GM12878 (cell line): ENCODE results near the gene EMID1. TPM values are rescaled to one million over a fixed set of nuclear protein-coding genes. Genes with fewer than 3 reads are reported as not detected.
A peak's percentile ranks its signal among the peaks of the same experiment; 100 is the strongest.

Experiments
- ATAC-seq: fragments of 200-7000 bp; cut with Tn5 transposase; 3 replicates; pipeline ENCODE4 v1.9.1; 2020; ENCODE audit warnings: mild to moderate bottlenecking, moderate library complexity
- BruUV-seq: library from RNA; stranded (reverse); fragments of 400-500 nt; replicated peaks from 2 replicates; lab custom pipeline; 2021; lab: Mats Ljungman, UMichigan
- CTCF ChIA-PET: fragments of 300-600 bp; sonication (Branson Sonifier 250); formaldehyde crosslinking; extraction: SDS; loops from one replicate; lab custom pipeline; 2021; ENCODE audit warnings: inconsistent platforms; lab: Yijun Ruan, JAX
- POLR2A ChIA-PET: fragments of 350-600 bp; formaldehyde crosslinking; extraction: SDS; loops from one replicate; lab custom pipeline; 2021; ENCODE audit warnings: inconsistent platforms; lab: Charles Lee
- RAD21 ChIA-PET: fragments of 300-600 bp; sonication (Branson Sonifier 250); formaldehyde crosslinking; loops from one replicate; lab custom pipeline; 2023; ENCODE audit warnings: antibody characterized with exemption; ENCODE audit not compliant: unreplicated experiment; lab: Charles Lee
- SMC1A ChIA-PET: fragments of 300-600 bp; sonication (Branson Sonifier 250); formaldehyde crosslinking; loops from one replicate; lab custom pipeline; 2023; ENCODE audit not compliant: unreplicated experiment, uncharacterized antibody; lab: Charles Lee
- DNase-seq: peaks from one replicate; pipeline ENCODE4 v3.0.0-alpha.2; 2011; ENCODE audit warnings: low read depth, low spot score
- FAIRE-seq: peaks from 3 replicates; lab custom pipeline; 2011; peaks lifted over from hg19 to GRCh38; lab: Jason Lieb, UNC
- H2AFZ ChIP-seq: 2 replicates; pipeline ENCODE4 v1.6.0; 2011; ENCODE audit warnings: low read depth, low read length, control low read depth; ENCODE audit not compliant: control insufficient read depth
- H3K27ac ChIP-seq: 2 replicates; pipeline ENCODE4 v1.5.1; 2011; ENCODE audit warnings: control low read depth; ENCODE audit not compliant: control insufficient read depth, insufficient read depth
- H3K27me3 ChIP-seq, 2 experiments: replicated peaks in 1 of 2; 2 replicates each; pipeline versions ENCODE4 v1.6.0 to v1.6.1; 2011; ENCODE audit warnings: low read length in 1 of 2; ENCODE audit not compliant: control insufficient read depth in 2 of 2, insufficient read depth in 2 of 2
- H3K36me3 ChIP-seq, 2 experiments: 2 replicates each; pipeline ENCODE4 v1.5.1; 2011; ENCODE audit warnings: low read length in 1 of 2; ENCODE audit not compliant: control insufficient read depth in 2 of 2, insufficient read depth in 2 of 2
- H3K4me1 ChIP-seq: 2 replicates; pipeline ENCODE4 v1.6.1; 2011; ENCODE audit warnings: mild to moderate bottlenecking, low read length, moderate library complexity, mixed read lengths; ENCODE audit not compliant: control insufficient read depth, insufficient read depth
- H3K4me2 ChIP-seq: 2 replicates; pipeline ENCODE4 v1.6.0; 2011; ENCODE audit warnings: control low read depth; ENCODE audit not compliant: control insufficient read depth, insufficient read depth
- H3K4me3 ChIP-seq: fragments of 200-600 bp; sonication (generic); 2 replicates; pipeline ENCODE4 v1.5.1; 2016
- H3K79me2 ChIP-seq: 2 replicates; pipeline ENCODE4 v1.6.0; 2011; ENCODE audit warnings: low read length; ENCODE audit not compliant: control insufficient read depth, insufficient read depth
- H3K9ac ChIP-seq: 2 replicates; pipeline ENCODE4 v1.8.0; 2011; ENCODE audit warnings: low read length, control low read depth, mixed read lengths; ENCODE audit not compliant: control insufficient read depth, insufficient read depth
- H3K9me3 ChIP-seq: replicated peaks from 3 replicates; pipeline ENCODE4 v1.5.1; 2011; ENCODE audit warnings: mild to moderate bottlenecking, low read length; ENCODE audit not compliant: control insufficient read depth, insufficient read depth
- H4K20me1 ChIP-seq: 2 replicates; pipeline ENCODE4 v1.6.0; 2011; ENCODE audit not compliant: control insufficient read depth, insufficient read depth
- CBX5 ChIP-seq: sonication (generic); IDR thresholded peaks from 2 replicates; pipeline ENCODE4 v1.6.1; 2016; ENCODE audit warnings: low read depth, moderate library complexity, mild to moderate bottlenecking, inconsistent platforms
- GATAD2B ChIP-seq: fragments of 450-650 bp; conservative IDR thresholded peaks from 2 replicates; pipeline ENCODE4 v1.6.1; 2017; ENCODE audit warnings: low read depth, mild to moderate bottlenecking, moderate library complexity
- IKZF1 ChIP-seq: fragments of 450-650 bp; conservative IDR thresholded peaks from 2 replicates; pipeline ENCODE4 v1.6.1; 2017; ENCODE audit warnings: antibody characterized with exemption, mild to moderate bottlenecking
- RUNX3 ChIP-seq: IDR thresholded peaks from 2 replicates; pipeline ENCODE4 v1.6.1; 2012; ENCODE audit warnings: low read length, inconsistent platforms
- WGBS: methylation state at CpG from one replicate; pipeline ENCODE4 v1.1.6; 2016; ENCODE audit warnings: low lambda C conversion rate; ENCODE audit not compliant: insufficient replicate concordance, insufficient coverage; ENCODE audit errors: missing lambda C conversion rate; 5-methylcytosine and 5-hydroxymethylcytosine counted together
- in situ Hi-C: fragments of 300-500 bp; cut with MboI; formaldehyde crosslinking; loops from 9 replicates; pipeline ENCODE4 v1.14.3; 2018; ENCODE audit warnings: mixed read lengths
- intact Hi-C: fragments of 100-400 bp; cut with micrococcal nuclease; formaldehyde crosslinking; loops from one replicate; pipeline ENCODE4 v1.14.2; 2022; ENCODE audit not compliant: unreplicated experiment
- polyA plus RNA-seq, 11 experiments: library from polyadenylated mRNA; depleted of rRNA in 4 of 11; unstranded in 6 of 11; stranded (reverse) in 5 of 11; fragments of >200 nt; fragmentation: Nextera tagmentation in 4 of 11; fragmentation: Illumina TruSeq in 1 of 11; extraction: Ambion mirVana in 4 of 11; extraction: Trizol in 1 of 11; gene quantifications; 1 replicate in 1 of 11; 2 replicates in 10 of 11; pipeline versions ENCODE4 v1.2.1 to v1.2.3, GENCODE V29; 2011 to 2016; ENCODE audit warnings: inconsistent platforms in 2 of 11, missing spikeins in 2 of 11, low read depth in 1 of 11
- total RNA-seq, 4 experiments: library from RNA; depleted of rRNA in 3 of 4; stranded (reverse); fragments of >200 nt in 3 of 4; fragmentation: Illumina TruSeq in 1 of 4; extraction: Trizol in 1 of 4; gene quantifications; 2 replicates each; pipeline versions ENCODE4 v1.2.1 to v1.2.3, GENCODE V29; 2013 to 2021
- TF ChIP-seq, protein P1 (sequence below): fragments of 450-650 bp; IDR thresholded peaks from 2 replicates; pipeline ENCODE4 v1.6.1; 2018; ENCODE audit warnings: mild to moderate bottlenecking, low read depth, moderate library complexity; ENCODE audit not compliant: partially characterized antibody

EMID1 gene
- total and polyA plus RNA-seq, 10 of the 15 experiments (the other 5 are each of a cell fraction or from before 2014, with no cell fraction given): 1.2 to 60.3 (median 12.0) TPM

DNA sequence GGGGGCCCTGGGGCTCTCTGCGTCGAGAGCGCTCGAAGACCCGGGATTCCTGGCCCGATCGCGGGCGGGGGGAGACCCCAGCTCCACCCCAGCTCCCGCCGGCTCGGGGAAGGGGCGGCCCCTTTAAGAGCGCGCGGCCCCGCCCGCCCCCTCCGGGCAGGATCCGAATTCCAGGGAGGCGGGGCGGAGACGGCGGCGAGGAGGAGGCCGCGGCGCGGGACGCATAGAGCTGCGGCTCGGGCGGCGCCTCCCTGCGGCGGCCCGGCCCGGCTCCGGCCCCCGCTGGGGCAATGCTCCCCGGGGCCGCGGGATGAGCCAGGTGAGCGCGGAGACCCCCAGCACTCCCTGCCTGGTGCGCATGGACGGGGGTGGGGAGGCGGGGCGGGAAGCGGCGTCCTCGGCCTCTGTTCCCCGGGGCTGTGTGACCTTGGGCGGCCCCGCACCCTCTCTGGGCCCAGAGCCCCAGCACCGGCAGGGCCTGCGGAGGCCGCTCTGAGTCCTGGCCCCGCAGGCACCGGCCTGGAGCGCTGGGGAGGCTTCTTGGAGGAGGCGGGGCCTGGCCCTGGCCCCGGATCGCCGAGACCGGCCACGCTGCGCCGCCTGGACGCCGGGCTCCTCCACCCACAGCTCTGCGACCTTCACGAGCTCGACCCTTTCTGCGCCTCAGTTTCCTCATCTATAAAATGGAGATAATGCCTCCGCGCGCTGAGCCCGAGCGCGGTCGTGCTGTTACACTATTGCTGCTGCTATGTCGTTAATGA is 101.3 kb downstream of the EMID1 start:
- POLR2A ChIA-PET: no interaction called here
- in situ Hi-C loops: no loop called here
- 45% methylated on average over 51 of the region's 83 CpGs for WGBS
- no peaks in the 10 kb centered on the region for H4K20me1 ChIP-seq
- H3K27ac ChIP-seq: no peak overlapping the region
- SMC1A ChIA-PET: no interaction called here
- no peaks in the 10 kb centered on the region; the same call in 2 of the 3 replicates for H3K9me3 ChIP-seq
- no peak overlapping the region; the same call in 1 of the 2 replicates for H3K9ac ChIP-seq
- peak overlapping the region; percentile 56; the same call in 1 of the 2 replicates for H2AFZ ChIP-seq
- FAIRE-seq (no peak), ATAC-seq (peak; percentile 33), DNase-seq (no peak)
- no peaks in the 10 kb centered on the region for H3K36me3 ChIP-seq
- RAD21 ChIA-PET: no interaction called here
- TF ChIP-seq IKZF1 (peak; percentile 12; the same call in 1 of the 2 replicates), RUNX3 (no peak), CBX5 (no peak), GATAD2B (no peak)
- TF ChIP-seq, protein P1, sequence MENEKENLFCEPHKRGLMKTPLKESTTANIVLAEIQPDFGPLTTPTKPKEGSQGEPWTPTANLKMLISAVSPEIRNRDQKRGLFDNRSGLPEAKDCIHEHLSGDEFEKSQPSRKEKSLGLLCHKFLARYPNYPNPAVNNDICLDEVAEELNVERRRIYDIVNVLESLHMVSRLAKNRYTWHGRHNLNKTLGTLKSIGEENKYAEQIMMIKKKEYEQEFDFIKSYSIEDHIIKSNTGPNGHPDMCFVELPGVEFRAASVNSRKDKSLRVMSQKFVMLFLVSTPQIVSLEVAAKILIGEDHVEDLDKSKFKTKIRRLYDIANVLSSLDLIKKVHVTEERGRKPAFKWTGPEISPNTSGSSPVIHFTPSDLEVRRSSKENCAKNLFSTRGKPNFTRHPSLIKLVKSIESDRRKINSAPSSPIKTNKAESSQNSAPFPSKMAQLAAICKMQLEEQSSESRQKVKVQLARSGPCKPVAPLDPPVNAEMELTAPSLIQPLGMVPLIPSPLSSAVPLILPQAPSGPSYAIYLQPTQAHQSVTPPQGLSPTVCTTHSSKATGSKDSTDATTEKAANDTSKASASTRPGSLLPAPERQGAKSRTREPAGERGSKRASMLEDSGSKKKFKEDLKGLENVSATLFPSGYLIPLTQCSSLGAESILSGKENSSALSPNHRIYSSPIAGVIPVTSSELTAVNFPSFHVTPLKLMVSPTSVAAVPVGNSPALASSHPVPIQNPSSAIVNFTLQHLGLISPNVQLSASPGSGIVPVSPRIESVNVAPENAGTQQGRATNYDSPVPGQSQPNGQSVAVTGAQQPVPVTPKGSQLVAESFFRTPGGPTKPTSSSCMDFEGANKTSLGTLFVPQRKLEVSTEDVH: no peak
- H3K79me2 ChIP-seq: no peaks in the 10 kb centered on the region
- H3K4me3 ChIP-seq: peak overlapping the region; percentile 60
- CTCF ChIA-PET: no interaction called here
- peak overlapping the region; percentile 83 for H3K4me2 ChIP-seq
- peaks cover 2 to 7% of the 10 kb centered on the region in 2 experiments; a peak in 2 of 4 replicates for H3K27me3 ChIP-seq
- intact Hi-C loops: no loop called here
- BruUV-seq: no TSS peak
- no peaks in the 10 kb centered on the region; the same call in 1 of the 2 replicates for H3K4me1 ChIP-seq
